GM10248 (cell line): ENCODE data around the gene PYROXD2.

ENCODE experiments used
- CTCF ChIA-PET: fragments of 300-600 bp; sonication (Branson Sonifier 250); formaldehyde crosslinking; extraction: SDS; loops from one replicate; lab custom pipeline; 2021; ENCODE audit warnings: antibody characterized with exemption; lab: Yijun Ruan, JAX
- POLR2A ChIA-PET: fragments of 350-650 bp; sonication (Branson Sonifier 250); formaldehyde crosslinking; extraction: SDS; loops from one replicate; lab custom pipeline; 2020; ENCODE audit warnings: antibody characterized with exemption; lab: Yijun Ruan, JAX
- DNase-seq: peaks from one replicate; pipeline ENCODE4 v3.0.0; 2012; ENCODE audit errors: extremely low spot score
- TF ChIP-seq, protein P1 (sequence below): IDR thresholded peaks from 2 replicates; pipeline ENCODE4 v1.5.1; 2012; ENCODE audit warnings: mild to moderate bottlenecking, low read depth; ENCODE audit errors: extremely low read depth, missing control alignments, control extremely low read depth

Gene PYROXD2

GRCh38 chr10:98431016-98431415 lies 16.0 kb upstream of the PYROXD2 start:
- ChIA-PET CTCF (no interaction called here), POLR2A (no interaction called here)
- TF ChIP-seq, protein P1, sequence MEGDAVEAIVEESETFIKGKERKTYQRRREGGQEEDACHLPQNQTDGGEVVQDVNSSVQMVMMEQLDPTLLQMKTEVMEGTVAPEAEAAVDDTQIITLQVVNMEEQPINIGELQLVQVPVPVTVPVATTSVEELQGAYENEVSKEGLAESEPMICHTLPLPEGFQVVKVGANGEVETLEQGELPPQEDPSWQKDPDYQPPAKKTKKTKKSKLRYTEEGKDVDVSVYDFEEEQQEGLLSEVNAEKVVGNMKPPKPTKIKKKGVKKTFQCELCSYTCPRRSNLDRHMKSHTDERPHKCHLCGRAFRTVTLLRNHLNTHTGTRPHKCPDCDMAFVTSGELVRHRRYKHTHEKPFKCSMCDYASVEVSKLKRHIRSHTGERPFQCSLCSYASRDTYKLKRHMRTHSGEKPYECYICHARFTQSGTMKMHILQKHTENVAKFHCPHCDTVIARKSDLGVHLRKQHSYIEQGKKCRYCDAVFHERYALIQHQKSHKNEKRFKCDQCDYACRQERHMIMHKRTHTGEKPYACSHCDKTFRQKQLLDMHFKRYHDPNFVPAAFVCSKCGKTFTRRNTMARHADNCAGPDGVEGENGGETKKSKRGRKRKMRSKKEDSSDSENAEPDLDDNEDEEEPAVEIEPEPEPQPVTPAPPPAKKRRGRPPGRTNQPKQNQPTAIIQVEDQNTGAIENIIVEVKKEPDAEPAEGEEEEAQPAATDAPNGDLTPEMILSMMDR: no peak
- DNase-seq: no peak

GRCh38 chr10:98430427-98430826 lies 15.4 kb upstream of the PYROXD2 start:
- POLR2A ChIA-PET: no interaction called here
- CTCF ChIA-PET: no interaction called here
- DNase-seq: no peak
- TF ChIP-seq, protein P1: no peak

DNA sequence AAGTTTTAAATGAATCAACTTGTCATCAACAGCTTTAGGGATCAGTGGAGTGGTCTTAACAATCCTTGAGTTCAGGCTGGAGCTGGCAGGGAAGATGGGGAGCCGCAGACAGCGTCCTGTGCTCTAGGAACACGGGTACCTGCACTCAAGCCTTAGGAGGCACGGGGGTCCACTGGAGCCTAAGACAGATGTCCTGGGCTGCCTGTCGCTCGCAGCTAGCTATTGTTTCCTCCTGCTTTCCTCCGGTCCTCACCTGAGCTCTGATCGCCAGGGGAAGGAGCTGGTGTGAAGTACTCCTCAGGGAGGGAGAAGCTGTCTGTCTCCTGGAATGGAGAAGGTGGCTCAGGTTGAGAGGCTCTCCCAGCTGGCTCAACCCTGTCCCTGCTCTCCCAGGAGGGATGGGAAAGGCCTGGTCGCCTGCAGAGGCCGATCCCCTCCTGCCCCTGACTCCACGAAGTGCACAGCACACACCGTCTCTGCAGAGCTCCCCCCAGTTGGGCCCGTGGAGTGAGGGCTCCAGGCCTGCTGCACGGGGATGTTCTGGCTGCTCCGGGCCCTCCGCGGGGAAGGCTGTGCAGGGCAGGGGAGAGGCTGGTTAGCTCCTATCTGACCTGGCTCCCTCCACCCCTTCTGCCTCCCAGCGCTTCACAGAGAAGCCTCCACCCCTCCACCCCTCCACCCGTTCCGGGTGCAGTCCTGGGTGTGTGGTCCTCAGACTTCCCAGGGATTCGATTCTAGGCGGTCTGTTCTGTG lies 14.5 kb upstream of the PYROXD2 start:
- DNase-seq: no peak
- CTCF ChIA-PET: interaction anchor here (7.8 kb wide), 1 partner anchor 20 kb away, joined by 98 read pairs; the partner anchor contains the start of gene PYROXD2
- POLR2A ChIA-PET: no interaction called here
- TF ChIP-seq, protein P1: no peak

DNA sequence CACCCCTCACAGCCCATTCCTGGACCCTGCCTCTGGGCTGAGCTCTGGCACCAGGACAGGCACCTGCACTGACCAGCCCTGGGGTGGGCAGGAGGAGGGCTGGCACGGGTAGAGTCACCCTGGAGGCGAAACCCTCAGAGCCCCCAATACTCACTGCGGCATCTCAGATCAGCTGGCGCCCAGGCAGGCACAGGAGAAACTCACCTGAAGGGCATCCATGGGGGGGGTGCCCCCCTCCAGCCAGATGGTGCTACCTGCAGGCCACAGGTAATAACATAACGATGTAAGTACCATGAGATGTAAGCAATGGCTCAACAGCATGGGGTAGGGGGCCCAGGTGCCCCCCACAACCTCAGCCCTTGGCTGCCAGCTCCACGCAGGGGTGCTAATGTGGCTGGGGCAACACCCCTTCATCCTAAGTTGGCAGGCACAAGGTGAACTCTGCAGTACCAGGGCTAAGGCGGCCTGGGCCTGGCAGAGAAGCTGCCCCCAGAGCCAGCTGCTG lies 12.1 kb upstream of the PYROXD2 start:
- DNase-seq: no peak
- TF ChIP-seq, protein P1: no peak
- CTCF ChIA-PET: interaction anchor here (0.5 to 7.8 kb wide), 6 partner anchors 8 to 86 kb away, joined by 3 to 98 read pairs (median 6); partner anchors contain the start of gene PYROXD2
- POLR2A ChIA-PET: no interaction called here

GRCh38 chr10:98425511-98426352 lies 10.8 kb upstream of the PYROXD2 start:
- TF ChIP-seq, protein P1: peak; percentile 77
- peak; percentile 73 for DNase-seq
- ChIA-PET POLR2A (interaction anchor here (0.6 kb wide), 1 partner anchor 531 kb away, joined by 3 read pairs; no protein-coding TSS in a partner anchor), CTCF (interaction anchor here (0.6 to 7.8 kb wide), 24 partner anchors 9 to 821 kb away, joined by 3 to 98 read pairs (median 4); partner anchors contain the start of gene PYROXD2)
